ENCODE data around the gene GPR50.

GPR50 gene

DNA sequence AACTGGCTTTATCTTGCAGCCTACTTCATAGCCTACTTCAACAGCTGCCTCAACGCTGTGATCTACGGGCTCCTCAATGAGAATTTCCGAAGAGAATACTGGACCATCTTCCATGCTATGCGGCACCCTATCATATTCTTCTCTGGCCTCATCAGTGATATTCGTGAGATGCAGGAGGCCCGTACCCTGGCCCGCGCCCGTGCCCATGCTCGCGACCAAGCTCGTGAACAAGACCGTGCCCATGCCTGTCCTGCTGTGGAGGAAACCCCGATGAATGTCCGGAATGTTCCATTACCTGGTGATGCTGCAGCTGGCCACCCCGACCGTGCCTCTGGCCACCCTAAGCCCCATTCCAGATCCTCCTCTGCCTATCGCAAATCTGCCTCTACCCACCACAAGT is 4.0 kb downstream of the GPR50 start:
- no peak overlapping the region for H3K4me3 ChIP-seq (ENCODE audit: low read depth, low read length)
- TF ChIP-seq, protein P1, sequence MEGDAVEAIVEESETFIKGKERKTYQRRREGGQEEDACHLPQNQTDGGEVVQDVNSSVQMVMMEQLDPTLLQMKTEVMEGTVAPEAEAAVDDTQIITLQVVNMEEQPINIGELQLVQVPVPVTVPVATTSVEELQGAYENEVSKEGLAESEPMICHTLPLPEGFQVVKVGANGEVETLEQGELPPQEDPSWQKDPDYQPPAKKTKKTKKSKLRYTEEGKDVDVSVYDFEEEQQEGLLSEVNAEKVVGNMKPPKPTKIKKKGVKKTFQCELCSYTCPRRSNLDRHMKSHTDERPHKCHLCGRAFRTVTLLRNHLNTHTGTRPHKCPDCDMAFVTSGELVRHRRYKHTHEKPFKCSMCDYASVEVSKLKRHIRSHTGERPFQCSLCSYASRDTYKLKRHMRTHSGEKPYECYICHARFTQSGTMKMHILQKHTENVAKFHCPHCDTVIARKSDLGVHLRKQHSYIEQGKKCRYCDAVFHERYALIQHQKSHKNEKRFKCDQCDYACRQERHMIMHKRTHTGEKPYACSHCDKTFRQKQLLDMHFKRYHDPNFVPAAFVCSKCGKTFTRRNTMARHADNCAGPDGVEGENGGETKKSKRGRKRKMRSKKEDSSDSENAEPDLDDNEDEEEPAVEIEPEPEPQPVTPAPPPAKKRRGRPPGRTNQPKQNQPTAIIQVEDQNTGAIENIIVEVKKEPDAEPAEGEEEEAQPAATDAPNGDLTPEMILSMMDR (IDR thresholded peaks at IDR 0.05; ENCODE audit: borderline replicate concordance, insufficient read depth, low read depth, low read length) = no peak

DNA sequence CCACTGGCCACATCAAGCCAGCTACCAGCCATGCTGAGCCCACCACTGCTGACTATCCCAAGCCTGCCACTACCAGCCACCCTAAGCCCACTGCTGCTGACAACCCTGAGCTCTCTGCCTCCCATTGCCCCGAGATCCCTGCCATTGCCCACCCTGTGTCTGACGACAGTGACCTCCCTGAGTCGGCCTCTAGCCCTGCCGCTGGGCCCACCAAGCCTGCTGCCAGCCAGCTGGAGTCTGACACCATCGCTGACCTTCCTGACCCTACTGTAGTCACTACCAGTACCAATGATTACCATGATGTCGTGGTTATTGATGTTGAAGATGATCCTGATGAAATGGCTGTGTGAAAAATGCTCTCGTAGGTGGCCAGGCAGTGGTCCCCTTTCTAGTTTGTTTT is 4.7 kb downstream of the GPR50 start:
- TF ChIP-seq, protein P1 (IDR thresholded peaks at IDR 0.05; ENCODE audit: borderline replicate concordance, insufficient read depth, low read depth, low read length) = no peak
- no peak overlapping the region for H3K4me3 ChIP-seq (ENCODE audit: low read depth, low read length)

DNA sequence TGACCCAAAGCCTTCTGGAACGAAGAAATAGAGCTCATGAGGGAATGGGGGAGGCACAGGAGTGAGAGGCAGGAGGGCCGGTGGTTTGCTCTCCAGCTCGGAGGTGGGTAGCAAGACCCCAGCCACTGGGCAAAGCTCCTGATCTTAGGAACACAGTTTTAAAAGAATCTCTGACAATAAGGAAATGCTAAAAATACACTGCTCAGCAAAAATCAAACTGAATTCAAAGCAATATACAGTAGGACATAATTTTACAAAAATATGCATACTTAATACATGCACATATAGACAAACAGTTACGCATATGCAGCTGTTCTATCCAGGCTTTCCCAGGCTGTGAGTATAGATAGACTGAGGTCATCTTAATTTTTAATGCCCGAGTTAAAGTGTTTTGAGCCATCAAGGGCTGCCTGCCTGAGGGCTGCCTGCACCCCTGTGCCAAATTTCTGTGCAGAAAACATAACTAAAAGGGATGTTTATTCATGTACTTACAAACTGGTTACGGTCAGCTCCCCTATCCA is 6.9 kb downstream of the GPR50 start:
- H3K4me3 ChIP-seq (ENCODE audit: low read depth, low read length) = no peak overlapping the region
- TF ChIP-seq, protein P1 (IDR thresholded peaks at IDR 0.05; ENCODE audit: borderline replicate concordance, insufficient read depth, low read depth, low read length) = no peak

DNA sequence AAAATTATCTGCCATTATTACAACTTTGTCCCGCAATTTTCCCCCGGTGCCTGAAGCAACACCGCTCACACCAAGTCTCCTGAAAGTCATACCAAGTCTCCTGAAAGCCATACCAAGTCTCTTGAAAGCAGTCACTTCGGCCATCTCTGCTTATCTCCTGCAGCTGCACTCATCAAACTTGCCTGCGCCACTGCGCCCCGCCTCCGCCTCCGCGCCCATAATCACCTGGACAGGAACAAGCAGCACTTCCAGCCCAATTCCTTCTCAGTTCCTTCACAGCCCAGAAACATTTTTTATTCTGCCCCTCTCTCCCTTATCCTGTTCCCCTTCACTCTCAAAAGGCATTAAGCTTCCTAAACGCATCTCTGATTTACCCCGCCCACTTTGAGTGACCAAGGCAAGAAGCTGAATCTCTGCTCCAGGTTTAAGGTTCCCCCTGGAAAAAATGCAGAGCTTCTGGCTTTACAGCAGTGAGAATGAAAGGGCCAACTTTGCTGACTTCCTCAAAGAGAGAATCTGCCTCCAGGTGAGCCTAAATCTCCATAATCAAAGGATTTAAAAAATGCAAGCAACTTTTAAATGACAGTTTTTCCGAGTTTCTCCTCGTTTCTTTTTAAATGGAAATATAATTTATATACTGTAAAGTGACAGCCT is 7.7 kb downstream of the GPR50 start:
- TF ChIP-seq, protein P1 (IDR thresholded peaks at IDR 0.05; ENCODE audit: borderline replicate concordance, insufficient read depth, low read depth, low read length) = no peak
- no peak overlapping the region for H3K4me3 ChIP-seq (ENCODE audit: low read depth, low read length)

DNA sequence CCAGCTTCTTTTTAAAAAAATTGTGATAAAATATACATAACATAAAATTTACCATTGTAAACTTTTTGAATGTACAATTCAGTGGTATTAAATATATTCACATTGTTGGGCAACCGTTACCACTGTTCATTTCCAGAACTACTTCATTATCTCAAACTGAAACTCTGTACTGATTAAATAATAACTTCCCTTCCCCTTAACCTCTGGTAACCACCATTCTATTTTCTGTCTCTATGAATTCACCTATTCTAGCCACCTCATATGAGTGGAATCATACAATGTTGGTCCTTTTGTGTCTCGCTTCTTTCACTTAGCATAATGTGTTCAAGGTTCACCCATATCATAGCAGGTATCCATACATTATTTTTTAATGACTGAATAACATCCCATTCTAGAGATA is 8.3 kb downstream of the GPR50 start:
- H3K4me3 ChIP-seq (ENCODE audit: low read depth, low read length) = no peak overlapping the region
- TF ChIP-seq, protein P1 (IDR thresholded peaks at IDR 0.05; ENCODE audit: borderline replicate concordance, insufficient read depth, low read depth, low read length) = no peak

DNA sequence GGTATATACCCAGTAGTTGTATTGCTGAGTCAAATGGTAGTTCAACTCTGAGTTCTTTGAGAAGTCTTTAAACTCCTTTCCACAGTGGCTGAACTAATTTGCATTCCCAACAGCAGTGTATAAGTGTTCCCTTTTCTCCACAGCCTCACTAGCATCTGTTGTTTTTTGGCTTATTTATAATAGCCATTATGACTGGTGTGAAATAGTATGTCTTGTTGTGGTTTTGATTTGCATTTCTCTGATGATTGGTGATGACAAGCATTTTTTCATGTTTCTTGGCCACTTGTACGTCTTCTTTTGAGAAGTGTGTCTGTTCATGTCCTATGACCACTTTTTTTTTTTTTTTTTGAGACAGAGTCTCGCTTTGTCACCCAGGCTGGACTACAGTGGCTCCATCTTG is 30.5 kb downstream of the GPR50 start:
- no peak overlapping the region for H3K4me3 ChIP-seq (ENCODE audit: low read depth, low read length)
- TF ChIP-seq, protein P1 (IDR thresholded peaks at IDR 0.05; ENCODE audit: borderline replicate concordance, insufficient read depth, low read depth, low read length) = no peak

DNA sequence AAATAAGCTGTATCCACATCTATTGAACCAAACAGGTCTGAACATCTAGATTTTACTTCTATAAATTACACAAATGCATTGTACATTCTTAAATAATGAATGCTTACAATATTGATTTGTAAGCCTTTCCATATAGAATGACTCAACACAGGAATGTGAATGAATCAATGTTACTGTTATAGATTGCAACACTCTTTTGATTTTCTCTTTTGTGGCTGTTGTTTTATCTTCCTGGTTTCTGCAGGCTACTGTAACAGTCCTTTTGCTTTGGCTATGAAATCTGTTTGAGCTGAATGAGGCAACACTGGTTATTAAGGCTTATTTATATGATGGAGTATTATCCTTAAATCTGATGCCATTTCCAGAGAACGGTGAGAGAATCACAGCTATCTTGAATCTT is 49.5 kb downstream of the GPR50 start:
- TF ChIP-seq, protein P1 (IDR thresholded peaks at IDR 0.05; ENCODE audit: borderline replicate concordance, insufficient read depth, low read depth, low read length) = no peak
- H3K4me3 ChIP-seq (ENCODE audit: low read depth, low read length) = no peak overlapping the region

Measured in GM12875 (cell line).